Ovary (tissue), 9 donors: ENCODE results near the gene RNF123. TPM values are rescaled to one million over a fixed set of nuclear protein-coding genes. Genes with fewer than 3 reads are reported as not detected.

Experiments used
- DNase-seq, 5 donors: peaks; one replicate each; pipeline ENCODE4 v3.0.0-alpha.2; 2019 to 2020
- H3K27ac ChIP-seq, 2 donors: fragments of 200-600 bp; one replicate each; pipeline versions ENCODE4 v1.5.1 to v1.8.0; 2019 to 2022
- H3K27me3 ChIP-seq: fragments of 200-600 bp; one replicate; pipeline ENCODE4 v1.8.0; 2022
- H3K36me3 ChIP-seq: fragments of 200-600 bp; sonication (generic); one replicate; pipeline ENCODE4 v1.5.1; 2019
- H3K4me1 ChIP-seq: one replicate; pipeline ENCODE4 v1.8.1; 2013; ENCODE audit warnings: mild to moderate bottlenecking, moderate library complexity; ENCODE audit not compliant: insufficient read depth
- H3K4me3 ChIP-seq: fragments of 200-600 bp; sonication (generic); one replicate; pipeline ENCODE4 v1.5.1; 2017
- H3K9me3 ChIP-seq, 2 donors: fragments of 200-600 bp in 1 of 2; sonication (generic) in 1 of 2; one replicate each; pipeline versions ENCODE4 v1.5.1 to v1.8.1; 2013 to 2019; ENCODE audit warnings: mild to moderate bottlenecking in 1 of 2, moderate library complexity in 1 of 2
- EP300 ChIP-seq: sonication (generic); formaldehyde crosslinking; IDR thresholded peaks from one replicate; pipeline ENCODE4 v1.6.1; 2017; ENCODE audit warnings: antibody characterized with exemption
- POLR2A ChIP-seq: fragments of 450-650 bp; IDR thresholded peaks from one replicate; pipeline ENCODE4 v1.6.1; 2017; ENCODE audit warnings: antibody characterized with exemption, mild to moderate bottlenecking, moderate library complexity
- WGBS, 3 donors: extraction: QIAGEN DNeasy Blood & Tissue Kit in 1 of 3; methylation state at CpG; one replicate each; pipeline versions ENCODE4 v1.1.5 to v1.1.7; 2013 to 2017; 5-methylcytosine and 5-hydroxymethylcytosine counted together
- intact Hi-C, 4 donors: fragments of 100-400 bp; cut with DNase I; formaldehyde crosslinking; loops; one replicate each; pipeline versions ENCODE4 v1.11.0 to v1.15.1; 2022 to 2023
- polyA plus RNA-seq, 2 donors: library from polyadenylated mRNA; stranded (reverse); fragments of 200-250 nt in 1 of 2; fragments of 350-450 nt in 1 of 2; fragmentation: Illumina TruSeq in 1 of 2; extraction: RNeasy Lipid Tissue Mini Kit (QIAGEN cat#74804) in 1 of 2; gene quantifications; one replicate each; pipeline ENCODE4 v1.2.3, GENCODE V29; 2013 to 2014
- total RNA-seq, 7 donors: library from RNA; depleted of rRNA in 2 of 7; stranded (reverse); fragments of >200 nt in 2 of 7; fragmentation: NEBNext Ultra II Directional in 3 of 7; extraction: Animal tissue kit (Norgen Biotek cat#: 25700) in 3 of 7; gene quantifications; one replicate each; pipeline versions ENCODE4 v1.1.0 to v1.2.4, GENCODE V29; 2016 to 2023
- TF ChIP-seq, protein P1 (sequence below), 3 donors: fragments of 450-650 bp in 2 of 3; fragments of 200-600 bp in 1 of 3; IDR thresholded peaks; one replicate each; pipeline versions ENCODE4 v1.5.1 to v1.8.0; 2016 to 2022; ENCODE audit warnings: antibody characterized with exemption in 3 of 3, mild to moderate bottlenecking in 1 of 3
- donor health status: DM: no; HTN: no; CAD: no; lungs with moderate emphysema.
- donor health status: DM: no; HTN: no; CAD: no.
- donor health status: Bipolar disorder and iron deficiency.
- donor health status: DM: yes; HTN: yes; CAD: no.
- donor health status: DM: no; HTN: no; CAD: no.
- donor health status: DM: yes; HTN: yes; CAD: no.

RNF123 gene
- total and polyA plus RNA-seq, 9 donors, result 15.9 to 37.6 (median 24.0) TPM

DNA sequence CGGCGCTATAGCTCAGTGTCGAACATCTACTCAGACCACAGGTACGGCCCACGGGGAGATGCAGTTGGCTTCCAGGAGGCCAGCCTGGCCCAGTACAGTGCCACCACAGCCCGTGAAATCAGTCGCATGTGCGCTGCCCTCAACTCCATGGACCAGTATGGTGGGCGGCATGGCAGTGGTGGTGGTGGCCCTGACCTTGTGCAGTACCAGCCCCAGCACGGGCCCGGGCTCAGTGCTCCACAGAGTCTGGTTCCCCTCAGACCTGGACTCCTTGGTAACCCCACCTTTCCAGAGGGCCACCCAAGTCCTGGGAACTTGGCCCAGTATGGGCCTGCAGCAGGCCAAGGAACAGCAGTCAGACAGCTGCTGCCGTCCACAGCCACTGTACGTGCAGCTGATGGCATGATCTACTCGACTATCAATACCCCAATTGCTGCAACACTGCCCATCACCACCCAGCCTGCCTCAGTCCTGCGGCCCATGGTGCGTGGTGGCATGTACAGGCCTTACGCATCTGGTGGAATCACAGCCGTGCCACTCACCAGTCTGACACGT lies 33.5 kb upstream of the RNF123 start:
- WGBS, 3 donors, result 93 to 96% (median 94%) methylated on average over 19 of the region's 19 CpGs
- no peaks in the 10 kb centered on the region for H3K27me3 ChIP-seq
- no peak overlapping the region for H3K4me3 ChIP-seq
- no peaks in the 10 kb centered on the region for H3K4me1 ChIP-seq
- DNase-seq, result no peak
- H3K27ac ChIP-seq, result no peak overlapping the region
- H3K36me3 ChIP-seq, result no peaks in the 10 kb centered on the region
- no peak for TF ChIP-seq POLR2A
- TF ChIP-seq, protein P1, sequence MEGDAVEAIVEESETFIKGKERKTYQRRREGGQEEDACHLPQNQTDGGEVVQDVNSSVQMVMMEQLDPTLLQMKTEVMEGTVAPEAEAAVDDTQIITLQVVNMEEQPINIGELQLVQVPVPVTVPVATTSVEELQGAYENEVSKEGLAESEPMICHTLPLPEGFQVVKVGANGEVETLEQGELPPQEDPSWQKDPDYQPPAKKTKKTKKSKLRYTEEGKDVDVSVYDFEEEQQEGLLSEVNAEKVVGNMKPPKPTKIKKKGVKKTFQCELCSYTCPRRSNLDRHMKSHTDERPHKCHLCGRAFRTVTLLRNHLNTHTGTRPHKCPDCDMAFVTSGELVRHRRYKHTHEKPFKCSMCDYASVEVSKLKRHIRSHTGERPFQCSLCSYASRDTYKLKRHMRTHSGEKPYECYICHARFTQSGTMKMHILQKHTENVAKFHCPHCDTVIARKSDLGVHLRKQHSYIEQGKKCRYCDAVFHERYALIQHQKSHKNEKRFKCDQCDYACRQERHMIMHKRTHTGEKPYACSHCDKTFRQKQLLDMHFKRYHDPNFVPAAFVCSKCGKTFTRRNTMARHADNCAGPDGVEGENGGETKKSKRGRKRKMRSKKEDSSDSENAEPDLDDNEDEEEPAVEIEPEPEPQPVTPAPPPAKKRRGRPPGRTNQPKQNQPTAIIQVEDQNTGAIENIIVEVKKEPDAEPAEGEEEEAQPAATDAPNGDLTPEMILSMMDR (IDR thresholded peaks at IDR 0.05), result no peak
- TF ChIP-seq EP300, result no peak
- intact Hi-C loops, result no loop called here
- no peaks in the 10 kb centered on the region for H3K9me3 ChIP-seq

DNA sequence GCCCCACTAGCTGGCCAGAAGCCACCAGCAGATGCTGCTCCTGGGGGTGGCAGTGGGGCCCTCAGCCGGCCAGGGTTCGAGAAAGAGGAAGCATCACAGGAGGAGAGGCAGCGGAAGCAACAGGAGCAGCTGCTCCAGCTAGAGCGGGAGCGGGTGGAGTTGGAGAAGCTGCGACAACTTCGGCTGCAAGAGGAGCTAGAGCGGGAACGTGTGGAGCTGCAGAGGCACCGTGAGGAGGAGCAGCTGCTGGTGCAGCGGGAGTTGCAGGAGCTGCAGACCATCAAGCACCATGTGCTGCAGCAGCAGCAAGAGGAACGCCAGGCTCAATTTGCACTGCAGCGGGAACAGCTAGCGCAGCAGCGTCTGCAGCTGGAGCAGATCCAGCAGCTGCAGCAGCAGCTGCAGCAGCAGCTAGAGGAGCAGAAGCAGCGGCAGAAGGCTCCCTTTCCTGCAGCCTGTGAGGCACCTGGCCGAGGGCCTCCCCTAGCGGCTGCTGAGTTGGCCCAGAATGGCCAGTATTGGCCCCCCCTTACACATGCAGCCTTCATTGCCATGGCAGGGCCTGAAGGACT lies 32.7 kb upstream of the RNF123 start:
- intact Hi-C loops, result no loop called here
- TF ChIP-seq POLR2A (no peak), EP300 (no peak)
- TF ChIP-seq, protein P1 (IDR thresholded peaks at IDR 0.05), result no peak
- 40 to 45% (median 42%) methylated on average over 16 to 18 of the region's 18 CpGs for WGBS, 3 donors
- Histone ChIP-seq H3K9me3 (no peaks in the 10 kb centered on the region), H3K4me3 (no peak overlapping the region), H3K27ac (no peak overlapping the region), H3K27me3 (no peaks in the 10 kb centered on the region), H3K36me3 (no peaks in the 10 kb centered on the region), H3K4me1 (no peaks in the 10 kb centered on the region)
- no peak for DNase-seq

DNA sequence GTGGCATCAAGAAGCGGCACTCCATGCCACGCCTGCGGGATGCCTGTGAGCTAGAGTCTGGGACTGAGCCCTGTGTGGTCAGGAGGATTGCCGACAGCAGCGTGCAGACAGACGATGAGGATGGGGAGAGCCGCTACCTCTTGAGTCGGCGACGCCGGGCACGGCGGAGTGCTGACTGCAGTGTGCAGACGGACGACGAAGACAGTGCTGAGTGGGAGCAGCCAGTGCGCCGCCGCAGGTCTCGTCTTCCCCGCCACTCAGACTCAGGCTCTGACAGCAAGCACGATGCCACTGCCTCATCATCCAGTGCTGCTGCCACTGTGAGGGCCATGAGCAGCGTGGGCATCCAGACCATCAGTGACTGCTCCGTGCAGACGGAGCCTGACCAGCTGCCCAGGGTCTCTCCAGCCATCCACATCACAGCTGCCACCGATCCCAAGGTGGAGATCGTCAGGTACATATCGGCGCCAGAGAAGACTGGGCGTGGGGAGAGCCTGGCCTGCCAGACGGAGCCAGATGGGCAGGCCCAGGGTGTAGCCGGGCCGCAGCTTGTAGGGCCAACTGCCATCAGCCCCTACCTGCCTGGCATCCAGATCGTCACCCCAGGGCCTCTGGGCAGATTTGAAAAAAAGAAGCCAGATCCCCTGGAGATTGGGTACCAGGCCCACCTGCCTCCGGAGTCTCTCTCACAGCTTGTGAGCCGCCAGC lies 32.0 kb upstream of the RNF123 start:
- TF ChIP-seq EP300 (no peak), POLR2A (no peak)
- TF ChIP-seq, protein P1 (IDR thresholded peaks at IDR 0.05), result no peak
- intact Hi-C loops, result no loop called here
- DNase-seq, result no peak
- H3K36me3 ChIP-seq, result no peaks in the 10 kb centered on the region
- H3K27me3 ChIP-seq, result no peaks in the 10 kb centered on the region
- H3K4me3 ChIP-seq, result no peak overlapping the region
- no peaks in the 10 kb centered on the region for H3K9me3 ChIP-seq
- 88 to 92% (median 92%) methylated on average over 36 of the region's 36 CpGs for WGBS, 3 donors
- H3K4me1 ChIP-seq, result no peaks in the 10 kb centered on the region
- H3K27ac ChIP-seq, result no peak overlapping the region

DNA sequence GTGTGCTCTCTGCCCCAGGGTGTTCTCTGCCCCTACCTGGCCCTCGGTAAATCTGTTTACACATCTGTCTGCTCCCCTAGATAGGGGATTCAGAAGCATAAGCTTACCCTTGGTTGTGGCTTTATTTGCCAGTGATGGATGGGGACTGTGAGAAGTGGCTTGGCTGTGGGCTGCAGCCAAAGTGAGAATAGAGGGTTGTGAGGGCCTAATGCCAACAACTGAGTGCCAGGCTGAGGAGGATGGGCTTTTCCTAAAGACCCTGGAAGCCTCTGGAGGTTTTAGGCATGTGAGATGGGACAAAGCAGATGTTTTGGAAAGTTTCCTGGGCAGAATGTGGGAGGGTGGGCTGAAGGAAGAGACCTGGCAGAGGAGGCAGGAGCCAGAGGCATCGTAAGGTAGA lies 30.6 kb upstream of the RNF123 start:
- H3K4me1 ChIP-seq, result no peaks in the 10 kb centered on the region
- H3K9me3 ChIP-seq, result no peaks in the 10 kb centered on the region
- no peaks in the 10 kb centered on the region for H3K27me3 ChIP-seq
- H3K27ac ChIP-seq, result no peak overlapping the region
- H3K4me3 ChIP-seq, result no peak overlapping the region
- WGBS, 3 donors, result 61 to 70% (median 67%) methylated on average over 2 of the region's 2 CpGs
- intact Hi-C loops, result no loop called here
- TF ChIP-seq, protein P1 (IDR thresholded peaks at IDR 0.05), result no peak
- TF ChIP-seq EP300, result no peak
- TF ChIP-seq POLR2A, result no peak
- DNase-seq, result no peak
- no peaks in the 10 kb centered on the region for H3K36me3 ChIP-seq
